H1 (cell line): Measurements from ENCODE around the gene PRKCSH.

Experiments used
- EZH2 ChIP-seq: fragments of 200-600 bp; sonication (generic); IDR thresholded peaks from 2 replicates; pipeline ENCODE4 v1.7.1; 2012; ENCODE audit warnings: low read depth, mild to moderate bottlenecking, moderate library complexity, low read length, inconsistent platforms; ENCODE audit not compliant: severe bottlenecking
- POLR2A ChIP-seq, 2 experiments: IDR thresholded peaks; 1 replicate in 1 of 2; 2 replicates in 1 of 2; pipeline ENCODE4 v1.6.1; 2011; ENCODE audit warnings: low read depth in 2 of 2, low read length in 2 of 2, mild to moderate bottlenecking in 2 of 2; ENCODE audit errors: control extremely low read depth in 1 of 2
- SIRT6 ChIP-seq: IDR thresholded peaks from one replicate; pipeline ENCODE4 v1.7.1; 2012; ENCODE audit warnings: low read length, inconsistent platforms
- TAF1 ChIP-seq: IDR thresholded peaks from 2 replicates; pipeline ENCODE4 v1.6.1; 2011; ENCODE audit warnings: mild to moderate bottlenecking, low read depth, low read length
- ZNF274 ChIP-seq: IDR thresholded peaks from 2 replicates; pipeline ENCODE4 v1.7.0; 2012; ENCODE audit warnings: low read length, borderline replicate concordance; ENCODE audit errors: extremely low read depth
- TF ChIP-seq, protein P1 (sequence below), 3 experiments: IDR thresholded peaks; 1 replicate in 2 of 3; 2 replicates in 1 of 3; pipeline versions ENCODE4 v1.5.1 to v1.6.1; 2011; ENCODE audit warnings: low read length in 3 of 3, mild to moderate bottlenecking in 3 of 3, inconsistent platforms in 2 of 3, low read depth in 1 of 3, moderate library complexity in 1 of 3; ENCODE audit not compliant: insufficient read depth in 1 of 3; ENCODE audit errors: control extremely low read depth in 1 of 3

DNA sequence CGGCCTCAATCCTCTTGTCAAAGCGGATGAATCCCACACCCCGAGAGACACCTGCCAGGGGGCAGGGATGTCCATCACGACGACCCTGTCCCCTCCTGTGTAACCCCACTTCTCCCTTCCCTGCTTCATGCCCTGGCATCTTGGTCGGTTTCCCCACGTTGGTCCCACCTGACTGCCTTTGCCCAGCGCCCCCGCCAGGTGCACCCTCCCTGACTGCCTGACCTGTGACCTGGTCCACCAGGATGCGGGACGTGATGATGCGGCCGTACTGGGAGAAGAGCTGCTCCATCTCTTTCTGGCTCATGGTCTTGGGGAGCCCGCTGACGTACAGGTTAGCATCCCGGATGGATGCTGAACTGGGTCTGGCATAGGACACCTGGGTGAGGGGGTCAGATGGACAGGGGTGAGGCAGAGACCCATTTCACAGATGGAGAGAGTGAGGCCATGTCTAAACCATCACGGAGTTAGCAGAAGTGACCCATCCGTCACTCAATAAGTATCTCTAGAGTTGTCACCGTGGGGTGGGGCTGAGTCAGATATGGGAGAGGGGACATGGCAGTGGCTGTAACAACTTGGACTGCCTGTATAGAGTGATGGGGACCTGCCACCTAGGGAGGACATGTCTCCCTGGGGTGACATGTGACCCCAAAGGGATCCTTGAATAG is 22.9 kb downstream of the PRKCSH start:
- TF ChIP-seq SIRT6: no peak
- no peak for TF ChIP-seq ZNF274
- TF ChIP-seq, protein P1, sequence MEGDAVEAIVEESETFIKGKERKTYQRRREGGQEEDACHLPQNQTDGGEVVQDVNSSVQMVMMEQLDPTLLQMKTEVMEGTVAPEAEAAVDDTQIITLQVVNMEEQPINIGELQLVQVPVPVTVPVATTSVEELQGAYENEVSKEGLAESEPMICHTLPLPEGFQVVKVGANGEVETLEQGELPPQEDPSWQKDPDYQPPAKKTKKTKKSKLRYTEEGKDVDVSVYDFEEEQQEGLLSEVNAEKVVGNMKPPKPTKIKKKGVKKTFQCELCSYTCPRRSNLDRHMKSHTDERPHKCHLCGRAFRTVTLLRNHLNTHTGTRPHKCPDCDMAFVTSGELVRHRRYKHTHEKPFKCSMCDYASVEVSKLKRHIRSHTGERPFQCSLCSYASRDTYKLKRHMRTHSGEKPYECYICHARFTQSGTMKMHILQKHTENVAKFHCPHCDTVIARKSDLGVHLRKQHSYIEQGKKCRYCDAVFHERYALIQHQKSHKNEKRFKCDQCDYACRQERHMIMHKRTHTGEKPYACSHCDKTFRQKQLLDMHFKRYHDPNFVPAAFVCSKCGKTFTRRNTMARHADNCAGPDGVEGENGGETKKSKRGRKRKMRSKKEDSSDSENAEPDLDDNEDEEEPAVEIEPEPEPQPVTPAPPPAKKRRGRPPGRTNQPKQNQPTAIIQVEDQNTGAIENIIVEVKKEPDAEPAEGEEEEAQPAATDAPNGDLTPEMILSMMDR (IDR thresholded peaks at IDR 0.05; ENCODE audit: control extremely low read depth in 1 of 3, insufficient read depth in 1 of 3, low read depth in 1 of 3, low read length in 3 of 3): no peak
- TF ChIP-seq POLR2A (IDR thresholded peaks at IDR 0.05; ENCODE audit: control extremely low read depth in 1 of 2, low read depth in 2 of 2, low read length in 2 of 2): no peak
- no peak for TF ChIP-seq TAF1
- TF ChIP-seq EZH2: no peak
